GM12878 (cell line): ENCODE results near the gene CTBS. TPM values are rescaled to one million over a fixed set of nuclear protein-coding genes. Genes with fewer than 3 reads are reported as not detected.

Experiments used
- FOS ChIP-seq: IDR thresholded peaks from 3 replicates; pipeline ENCODE4 v1.6.1; 2011; ENCODE audit warnings: borderline replicate concordance; ENCODE audit not compliant: insufficient read length; ENCODE audit errors: extremely low read depth
- HDAC2 ChIP-seq: fragments of 200-600 bp; sonication (generic); IDR thresholded peaks from 2 replicates; pipeline ENCODE4 v1.6.1; 2017
- JUND ChIP-seq: IDR thresholded peaks from 2 replicates; pipeline ENCODE4 v1.6.1; 2012; ENCODE audit warnings: low read depth, mild to moderate bottlenecking, low read length, improper control_type of control experiment, moderate library complexity
- NFYA ChIP-seq: IDR thresholded peaks from 2 replicates; pipeline ENCODE4 v1.6.1; 2011; ENCODE audit warnings: low read depth, mild to moderate bottlenecking, low read length, improper control_type of control experiment, borderline replicate concordance
- NR2C2 ChIP-seq: IDR thresholded peaks from 2 replicates; pipeline ENCODE4 v1.6.1; 2011; ENCODE audit warnings: borderline replicate concordance, low read depth; ENCODE audit not compliant: control insufficient read depth, insufficient read length
- NRF1 ChIP-seq: conservative IDR thresholded peaks from 2 replicates; pipeline ENCODE4 v1.6.1; 2011; ENCODE audit warnings: mild to moderate bottlenecking, low read depth, low read length, improper control_type of control experiment
- PKNOX1 ChIP-seq: fragments of 450-650 bp; IDR thresholded peaks from 2 replicates; pipeline ENCODE4 v1.6.1; 2016; ENCODE audit warnings: mild to moderate bottlenecking
- RAD51 ChIP-seq: fragments of 450-650 bp; IDR thresholded peaks from 2 replicates; pipeline ENCODE4 v1.6.1; 2016; ENCODE audit warnings: moderate library complexity, mild to moderate bottlenecking, inconsistent platforms
- RB1 ChIP-seq: fragments of 450-650 bp; formaldehyde crosslinking; IDR thresholded peaks from 2 replicates; pipeline ENCODE4 v1.6.1; 2017; ENCODE audit warnings: mild to moderate bottlenecking, borderline replicate concordance
- RCOR1 ChIP-seq: conservative IDR thresholded peaks from 2 replicates; pipeline ENCODE4 v1.6.1; 2012; ENCODE audit warnings: low read depth, low read length, improper control_type of control experiment
- SIN3A ChIP-seq: IDR thresholded peaks from 2 replicates; pipeline ENCODE4 v1.6.1; 2012; ENCODE audit warnings: low read depth, low read length, improper control_type of control experiment
- TARDBP ChIP-seq: IDR thresholded peaks from 2 replicates; pipeline ENCODE4 v1.6.1; 2016; ENCODE audit warnings: borderline replicate concordance
- USF2 ChIP-seq: IDR thresholded peaks from 2 replicates; pipeline ENCODE4 v1.6.1; 2011; ENCODE audit warnings: low read depth, low read length, improper control_type of control experiment, borderline replicate concordance
- ZBTB33 ChIP-seq: fragments of 450-650 bp; IDR thresholded peaks from 2 replicates; pipeline ENCODE4 v1.6.1; 2017; ENCODE audit warnings: mild to moderate bottlenecking
- ZBTB4 ChIP-seq: fragments of 450-650 bp; formaldehyde crosslinking; IDR thresholded peaks from 2 replicates; pipeline ENCODE4 v1.4.0; 2022; ENCODE audit warnings: mild to moderate bottlenecking, moderate library complexity
- ZBTB40 ChIP-seq: fragments of 450-650 bp; IDR thresholded peaks from 2 replicates; pipeline ENCODE4 v1.6.1; 2016; ENCODE audit warnings: mild to moderate bottlenecking, moderate library complexity, borderline replicate concordance
- ZNF207 ChIP-seq: fragments of 450-650 bp; IDR thresholded peaks from 2 replicates; pipeline ENCODE4 v1.6.1; 2014; ENCODE audit warnings: antibody characterized with exemption, mild to moderate bottlenecking, borderline replicate concordance
- ZZZ3 ChIP-seq: IDR thresholded peaks from 2 replicates; pipeline ENCODE4 v1.6.1; 2011; ENCODE audit warnings: low read depth; ENCODE audit not compliant: control insufficient read depth, insufficient read length
- polyA plus RNA-seq, 11 experiments: library from polyadenylated mRNA; depleted of rRNA in 4 of 11; unstranded in 6 of 11; stranded (reverse) in 5 of 11; fragments of >200 nt; fragmentation: Nextera tagmentation in 4 of 11; fragmentation: Illumina TruSeq in 1 of 11; extraction: Ambion mirVana in 4 of 11; extraction: Trizol in 1 of 11; gene quantifications; 1 replicate in 1 of 11; 2 replicates in 10 of 11; pipeline versions ENCODE4 v1.2.1 to v1.2.3, GENCODE V29; 2011 to 2016; ENCODE audit warnings: inconsistent platforms in 2 of 11, missing spikeins in 2 of 11, low read depth in 1 of 11
- total RNA-seq, 4 experiments: library from RNA; depleted of rRNA in 3 of 4; stranded (reverse); fragments of >200 nt in 3 of 4; fragmentation: Illumina TruSeq in 1 of 4; extraction: Trizol in 1 of 4; gene quantifications; 2 replicates each; pipeline versions ENCODE4 v1.2.1 to v1.2.3, GENCODE V29; 2013 to 2021

Gene CTBS
- total and polyA plus RNA-seq, 10 of the 15 experiments (the other 5 are each of a cell fraction or from before 2014, with no cell fraction given), result 4.3 to 21.2 (median 12.3) TPM

DNA sequence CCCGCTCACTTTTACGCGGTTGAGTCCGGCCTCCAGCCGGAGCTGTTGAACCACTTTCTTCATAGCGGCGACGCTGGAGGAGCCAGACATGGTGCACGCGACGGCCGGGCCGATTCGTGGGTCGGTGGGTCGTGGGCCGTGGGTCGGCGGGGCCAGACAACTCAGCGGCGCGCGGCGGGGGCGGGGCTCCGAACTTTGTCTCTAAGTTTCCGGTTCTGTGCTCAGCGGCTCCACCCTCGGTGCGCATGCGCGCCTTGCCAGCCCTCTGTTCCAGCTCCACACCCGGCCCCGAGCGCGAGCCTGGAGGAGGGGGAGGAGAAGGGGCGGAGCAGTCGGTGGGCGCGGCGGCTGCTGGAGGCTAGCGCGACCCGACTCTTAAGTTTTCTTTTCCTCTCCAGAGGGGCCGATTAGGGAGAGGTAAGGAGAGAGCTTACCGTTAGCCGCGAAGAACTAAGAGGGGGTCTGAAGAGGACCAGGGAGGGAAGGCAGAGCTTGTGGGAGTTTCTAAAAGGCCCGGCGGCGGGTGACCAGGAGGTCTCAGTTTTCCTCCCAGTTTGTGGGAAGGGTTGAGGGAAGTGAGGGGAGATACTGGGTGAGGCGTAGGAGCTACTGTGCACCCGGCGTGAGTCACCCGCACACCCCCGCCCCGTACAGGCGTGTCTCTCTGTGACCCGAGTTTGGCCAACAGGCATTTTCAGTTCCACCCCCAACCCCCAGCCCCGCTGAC is 68.1 kb downstream of the CTBS start, which contains the start of the genes GNG5 and SPATA1 (continued):
- no peak for TF ChIP-seq FOS
- no peak for TF ChIP-seq ZBTB4 (CRISPR knock-in tag)
- TF ChIP-seq PKNOX1, result no peak
- peak; percentile 67; the same call in 1 of the 2 replicates for TF ChIP-seq SIN3A
- TF ChIP-seq JUND, result no peak
- no peak for TF ChIP-seq ZBTB33
- no peak for TF ChIP-seq USF2
- peak; percentile 90 for TF ChIP-seq NRF1
- no peak for TF ChIP-seq NR2C2
- TF ChIP-seq RAD51, result no peak
- TF ChIP-seq NFYA, result no peak
- TF ChIP-seq TARDBP, result no peak
- no peak for TF ChIP-seq HDAC2
- peak; percentile 2; the same call in 1 of the 2 replicates for TF ChIP-seq RB1
- no peak for TF ChIP-seq ZBTB40
- TF ChIP-seq ZZZ3, result no peak
- no peak; the same call in 1 of the 2 replicates for TF ChIP-seq ZNF207
- no peak for TF ChIP-seq RCOR1
